ENCODE measurements around the gene EDARADD. TPM values are rescaled to one million over a fixed set of nuclear protein-coding genes. Genes with fewer than 3 reads are reported as not detected.
A peak's percentile ranks its signal among the peaks of the same experiment; 100 is the strongest.
"Not testable (repeated sequence)": the region's sequence is repeated elsewhere in the genome, so short reads cannot be mapped to it uniquely, and the experiment has no call there.

EDARADD gene
- total RNA-seq, 1 experiment from 2014 or later, result 35.4 TPM

- Histone ChIP-seq H3K36me3 (ENCODE audit: control insufficient read depth, insufficient read depth, low read length) (peaks cover 5% of the 10 kb centered on the region; the same call in 1 of the 2 replicates), H3K27me3 (ENCODE audit: control insufficient read depth, insufficient read depth, low read length) (no peaks in the 10 kb centered on the region), H3K9me3 (ENCODE audit: control insufficient read depth, insufficient read depth, low read depth, low read length) (no peaks in the 10 kb centered on the region), H3K27ac (ENCODE audit: low read length) (peak overlapping the region; percentile 35; the same call in 1 of the 2 replicates), H3K4me3 (ENCODE audit: low read depth in 2 of 2, low read length in 2 of 2) (no peak overlapping the region), H3K4me1 (ENCODE audit: control insufficient read depth, insufficient read depth, low read length) (peaks cover 28% of the 10 kb centered on the region)
- CTCF ChIA-PET, result interaction anchor here (0.6 kb wide), 1 partner anchor 352 kb away, joined by 4 read pairs; no protein-coding TSS in a partner anchor
- no TSS peak for BruUV-seq (replicated peaks)
- no peak for DNase-seq (ENCODE audit: low read depth, low spot score)
- no peak for ATAC-seq
- in situ Hi-C loops (cut with HindIII; ENCODE audit: low pct_unique_long_range_greater_than_20kb, low sequenced_read_pairs), result loop anchor here (10.0 kb wide), 1 partner anchor 140 kb away; no protein-coding TSS in a partner anchor
- TF ChIP-seq SIN3A (IDR thresholded peaks at IDR 0.05; ENCODE audit: borderline replicate concordance, insufficient read depth, low read depth, low read length) (no peak), REST (IDR thresholded peaks at IDR 0.05; ENCODE audit: insufficient read depth in 1 of 2, low read depth in 2 of 2, low read length in 1 of 2) (no peak), TCF7L2 (IDR thresholded peaks at IDR 0.05; ENCODE audit: low read depth, low read length) (no peak), POLR2AphosphoS5 (IDR thresholded peaks at IDR 0.05; ENCODE audit: low read depth, low read length) (no peak), CTCF (IDR thresholded peaks at IDR 0.05) (no peak)
- POLR2A ChIA-PET, result no interaction called here
- intact Hi-C loops (cut with micrococcal nuclease; ENCODE audit: unreplicated experiment), result no loop called here
These were observed 90.4 kb downstream of the EDARADD start for GRCh38 chr1:236484310-236484971.

- intact Hi-C loops (cut with micrococcal nuclease; ENCODE audit: unreplicated experiment) (no loop called here), in situ Hi-C loops (cut with HindIII; ENCODE audit: low pct_unique_long_range_greater_than_20kb, low sequenced_read_pairs) (loop anchor here (10.0 kb wide), 1 partner anchor 142 kb away; no protein-coding TSS in a partner anchor)
- peak overlapping the region; percentile 77 for H3K27ac ChIP-seq (ENCODE audit: low read length)
- no peak overlapping the region for H3K4me3 ChIP-seq (ENCODE audit: low read depth in 2 of 2, low read length in 2 of 2)
- H3K9me3 ChIP-seq (ENCODE audit: control insufficient read depth, insufficient read depth, low read depth, low read length), result no peaks in the 10 kb centered on the region
- no peaks in the 10 kb centered on the region for H3K27me3 ChIP-seq (ENCODE audit: control insufficient read depth, insufficient read depth, low read length)
- BruUV-seq (replicated peaks), result no TSS peak
- ChIA-PET CTCF (no interaction called here), POLR2A (interaction anchor here (1.3 kb wide), 1 partner anchor 9 kb away, joined by 5 read pairs; no protein-coding TSS in a partner anchor)
- TF ChIP-seq REST (IDR thresholded peaks at IDR 0.05; ENCODE audit: insufficient read depth in 1 of 2, low read depth in 2 of 2, low read length in 1 of 2), result no peak
- DNase-seq (ENCODE audit: low read depth, low spot score) (no peak), ATAC-seq (no peak)
- peaks cover 5% of the 10 kb centered on the region; the same call in 1 of the 2 replicates for H3K36me3 ChIP-seq (ENCODE audit: control insufficient read depth, insufficient read depth, low read length)
- peaks cover 26% of the 10 kb centered on the region for H3K4me1 ChIP-seq (ENCODE audit: control insufficient read depth, insufficient read depth, low read length)
These were observed 92.4 kb downstream of the EDARADD start for GRCh38 chr1:236486356-236487002.

- POLR2A ChIA-PET, result interaction anchor here (0.6 kb wide), 2 partner anchors 39 to 235 kb away, joined by 3 read pairs; no protein-coding TSS in a partner anchor
- in situ Hi-C loops (cut with HindIII; ENCODE audit: low pct_unique_long_range_greater_than_20kb, low sequenced_read_pairs), result loop anchor here (10.0 kb wide), 1 partner anchor 144 kb away; no protein-coding TSS in a partner anchor
- intact Hi-C loops (cut with micrococcal nuclease; ENCODE audit: unreplicated experiment), result not testable (repeated sequence)
These were observed 95.1 kb downstream of the EDARADD start for GRCh38 chr1:236489161-236489560.

More at GRCh38 chr1:236489161-236489560, 95.1 kb downstream of the EDARADD start:
- BruUV-seq (replicated peaks); H3K9me3 ChIP-seq (ENCODE audit: control insufficient read depth, insufficient read depth, low read depth, low read length); H3K4me3 ChIP-seq (ENCODE audit: low read depth in 2 of 2, low read length in 2 of 2); H3K27me3 ChIP-seq (ENCODE audit: control insufficient read depth, insufficient read depth, low read length); DNase-seq (ENCODE audit: low read depth, low spot score); CTCF ChIA-PET; ATAC-seq; H3K36me3 ChIP-seq (ENCODE audit: control insufficient read depth, insufficient read depth, low read length): not testable (repeated sequence)
- H3K27ac ChIP-seq (ENCODE audit: low read length), result peak overlapping the region; percentile 89
- H3K4me1 ChIP-seq (ENCODE audit: control insufficient read depth, insufficient read depth, low read length), result peaks cover 31% of the 10 kb centered on the region
